Transverse colon (tissue), 4 donors: Measurements from ENCODE around the gene TFIP11.

Experiments
- CTCF ChIP-seq, 5 experiments: fragments of 200-600 bp in 3 of 5; fragments of 450-650 bp in 2 of 5; sonication (generic) in 3 of 5; IDR thresholded peaks; 1 replicate in 2 of 5; 2 replicates in 3 of 5; pipeline ENCODE4 v1.5.1; 2016 to 2017; ENCODE audit warnings: antibody characterized with exemption in 5 of 5, inconsistent platforms in 3 of 5, mild to moderate bottlenecking in 2 of 5, moderate library complexity in 1 of 5
- POLR2A ChIP-seq: fragments of 450-650 bp; IDR thresholded peaks from one replicate; pipeline ENCODE4 v1.6.1; 2016; ENCODE audit warnings: antibody characterized with exemption, mild to moderate bottlenecking, moderate library complexity
- POLR2AphosphoS5 ChIP-seq, 3 donors: sonication (generic); formaldehyde crosslinking; IDR thresholded peaks; one replicate each; pipeline ENCODE4 v1.6.1; 2016; ENCODE audit warnings: antibody characterized with exemption in 3 of 3

GRCh38 chr22:26462051-26462450 is 50.2 kb downstream of the TFIP11 start:
- TF ChIP-seq CTCF (IDR thresholded peaks at IDR 0.05), result no peak
- no peak for TF ChIP-seq POLR2A
- TF ChIP-seq POLR2AphosphoS5 (IDR thresholded peaks at IDR 0.05), result no peak
